GM15510 (cell line): ENCODE measurements around the gene PRR14L.

Source experiments
- POLR2A ChIP-seq: IDR thresholded peaks from 3 replicates; pipeline ENCODE4 v1.6.1; 2011; ENCODE audit warnings: borderline replicate concordance; ENCODE audit not compliant: insufficient read length; ENCODE audit errors: extremely low read depth

The PRR14L gene

GRCh38 chr22:31743871-31744270 is 6.1 kb downstream of the PRR14L start:
- no peak for TF ChIP-seq POLR2A

- TF ChIP-seq POLR2A: no peak
Measured at GRCh38 chr22:31742682-31743081, 7.2 kb downstream of the PRR14L start.

- TF ChIP-seq POLR2A: no peak
Measured at GRCh38 chr22:31742115-31742514, 7.8 kb downstream of the PRR14L start.

- no peak for TF ChIP-seq POLR2A
Measured at GRCh38 chr22:31739795-31740201, 10.1 kb downstream of the PRR14L start.

DNA sequence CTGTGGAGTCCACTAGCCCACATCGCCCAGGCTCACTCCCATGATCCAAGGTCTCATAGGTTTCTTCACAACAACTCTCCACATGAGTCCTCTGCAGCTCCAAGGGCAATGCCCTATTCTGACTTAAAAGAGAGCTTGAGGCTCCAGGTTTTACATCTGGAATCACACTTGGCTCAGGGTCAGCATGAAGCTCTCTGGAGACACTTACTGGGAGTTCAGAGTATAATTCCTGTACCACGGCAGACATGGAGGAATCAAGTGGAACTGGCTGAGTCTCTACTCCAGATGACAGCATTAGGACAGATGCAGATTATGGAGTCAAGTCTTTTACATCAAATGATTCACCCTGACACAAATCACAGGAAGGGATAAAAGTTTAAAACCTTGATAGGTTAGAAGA is 11.4 kb downstream of the PRR14L start:
- TF ChIP-seq POLR2A: no peak

DNA sequence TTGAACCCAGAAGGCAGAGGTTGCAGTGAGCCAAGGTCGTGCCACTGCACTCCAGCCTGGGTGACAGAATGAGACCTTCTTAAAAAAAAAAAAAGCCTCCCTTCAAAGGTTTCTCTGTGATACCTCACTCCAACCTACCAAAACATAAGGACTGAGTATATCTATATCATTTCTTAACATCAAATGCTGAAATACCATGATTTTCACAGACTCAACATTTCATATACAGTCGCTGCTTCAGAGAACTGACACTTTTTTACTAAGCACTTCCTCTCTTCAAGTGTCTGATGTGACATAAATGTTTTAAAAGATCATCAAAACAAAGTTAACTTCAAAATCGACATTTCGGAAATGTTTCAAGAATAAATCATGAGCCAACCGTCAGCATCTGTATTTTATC is 12.0 kb downstream of the PRR14L start:
- TF ChIP-seq POLR2A: no peak

- no peak for TF ChIP-seq POLR2A
Measured at GRCh38 chr22:31736458-31736857, 13.5 kb downstream of the PRR14L start.

DNA sequence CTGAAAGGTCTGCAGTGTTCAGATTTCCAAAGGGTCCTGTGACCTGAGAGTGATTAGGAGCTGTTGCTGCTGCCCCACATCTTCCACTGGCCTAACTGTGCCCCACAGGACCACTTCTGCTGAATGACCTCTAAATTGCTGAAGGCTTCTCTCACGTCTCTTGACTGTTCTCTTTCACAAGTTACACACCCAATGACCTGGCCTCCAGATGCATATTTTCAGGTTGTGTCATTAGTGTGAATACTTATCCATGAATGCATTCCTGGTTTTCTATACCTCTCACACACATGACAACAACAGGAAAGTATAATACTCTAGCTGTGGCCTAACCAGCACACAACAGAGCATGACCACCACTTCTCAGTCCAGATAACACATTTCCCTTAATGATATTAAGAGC is 15.4 kb downstream of the PRR14L start:
- no peak for TF ChIP-seq POLR2A

GRCh38 chr22:31733580-31734079 is 16.3 kb downstream of the PRR14L start:
- no peak for TF ChIP-seq POLR2A

DNA sequence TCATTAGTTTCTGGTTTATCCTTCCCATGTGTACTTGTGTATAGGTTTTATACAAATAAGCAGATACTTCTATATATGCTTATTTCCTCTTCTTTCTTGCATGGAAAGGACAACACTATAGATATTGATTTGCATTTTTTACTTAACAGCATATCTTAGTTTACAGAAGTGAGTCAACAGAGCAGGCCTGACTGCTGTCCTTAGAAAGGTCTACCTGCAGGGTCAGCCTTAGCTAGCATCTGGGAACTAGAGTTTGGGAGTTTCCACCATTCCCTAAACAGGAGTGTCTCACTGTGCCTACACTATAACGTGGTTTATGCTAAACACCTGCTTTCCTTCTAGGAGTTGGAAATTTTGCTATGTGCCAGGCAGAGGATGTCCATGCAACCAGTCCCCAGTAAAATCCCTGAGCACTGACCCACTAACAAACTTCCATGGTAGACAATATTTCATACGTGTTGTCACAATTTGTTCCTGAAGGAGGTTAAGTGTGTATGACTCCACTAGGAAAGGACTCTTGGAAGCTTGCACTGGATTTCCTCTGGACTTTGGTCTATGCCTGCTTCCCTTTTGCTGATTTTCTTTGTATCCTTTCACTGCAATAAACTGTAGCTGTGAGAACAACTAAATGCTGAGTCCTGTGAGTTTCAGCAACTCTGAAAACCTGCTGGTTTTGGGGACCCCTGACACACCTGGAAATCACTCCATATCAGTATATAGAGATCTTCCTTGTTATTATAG is 17.7 kb downstream of the PRR14L start:
- TF ChIP-seq POLR2A: no peak

GRCh38 chr22:31730344-31730711 is 19.6 kb downstream of the PRR14L start:
- TF ChIP-seq POLR2A: no peak

DNA sequence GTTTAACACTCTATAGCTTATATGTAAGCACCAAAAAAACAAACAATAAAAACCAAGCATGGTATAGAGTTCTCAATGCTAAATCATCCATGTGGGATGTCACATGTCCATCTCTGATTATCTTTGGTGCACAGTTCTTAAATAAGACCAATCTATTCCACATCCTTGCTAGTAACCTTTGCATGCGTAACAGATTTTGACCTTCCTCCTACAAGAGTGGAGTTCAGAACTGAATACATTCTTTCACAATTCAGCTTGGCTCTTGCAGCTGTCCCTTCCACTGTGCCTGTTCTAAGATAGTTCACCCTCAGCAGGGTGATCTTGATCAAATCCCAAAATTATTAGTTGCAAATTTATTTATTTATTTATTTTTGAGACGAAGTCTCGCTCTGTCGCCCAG is 21.1 kb downstream of the PRR14L start:
- no peak for TF ChIP-seq POLR2A

- TF ChIP-seq POLR2A: no peak
Measured at GRCh38 chr22:31726692-31727091, 23.2 kb downstream of the PRR14L start.

DNA sequence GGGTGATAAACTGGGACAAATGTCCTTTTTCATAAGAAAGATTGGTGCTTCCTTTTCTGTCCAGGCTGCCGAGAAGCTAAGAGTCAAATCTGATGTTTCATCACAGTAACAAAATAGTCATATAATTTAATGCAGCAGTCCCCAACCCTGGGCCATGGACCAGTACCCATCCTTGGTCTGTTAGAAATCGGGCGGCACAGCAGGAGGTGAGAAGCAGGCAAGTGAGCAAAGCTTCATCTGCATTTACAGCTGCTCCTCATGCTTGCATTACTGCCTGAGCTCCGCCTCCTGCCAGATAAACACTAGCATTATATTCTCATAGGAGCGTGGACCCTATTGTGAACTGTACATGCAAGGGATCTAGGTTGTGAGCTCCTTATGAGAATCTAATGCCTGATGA is 26.2 kb downstream of the PRR14L start:
- no peak for TF ChIP-seq POLR2A

GRCh38 chr22:31719850-31720471 is 30.0 kb downstream of the PRR14L start:
- no peak for TF ChIP-seq POLR2A

- no peak for TF ChIP-seq POLR2A
Measured at GRCh38 chr22:31715147-31715778, 34.7 kb downstream of the PRR14L start.
